ENCODE measurements around the gene TSPEAR.
"Not testable (repeated sequence)": the region's sequence is repeated elsewhere in the genome, so short reads cannot be mapped to it uniquely, and the experiment has no call there.

Gene TSPEAR

DNA sequence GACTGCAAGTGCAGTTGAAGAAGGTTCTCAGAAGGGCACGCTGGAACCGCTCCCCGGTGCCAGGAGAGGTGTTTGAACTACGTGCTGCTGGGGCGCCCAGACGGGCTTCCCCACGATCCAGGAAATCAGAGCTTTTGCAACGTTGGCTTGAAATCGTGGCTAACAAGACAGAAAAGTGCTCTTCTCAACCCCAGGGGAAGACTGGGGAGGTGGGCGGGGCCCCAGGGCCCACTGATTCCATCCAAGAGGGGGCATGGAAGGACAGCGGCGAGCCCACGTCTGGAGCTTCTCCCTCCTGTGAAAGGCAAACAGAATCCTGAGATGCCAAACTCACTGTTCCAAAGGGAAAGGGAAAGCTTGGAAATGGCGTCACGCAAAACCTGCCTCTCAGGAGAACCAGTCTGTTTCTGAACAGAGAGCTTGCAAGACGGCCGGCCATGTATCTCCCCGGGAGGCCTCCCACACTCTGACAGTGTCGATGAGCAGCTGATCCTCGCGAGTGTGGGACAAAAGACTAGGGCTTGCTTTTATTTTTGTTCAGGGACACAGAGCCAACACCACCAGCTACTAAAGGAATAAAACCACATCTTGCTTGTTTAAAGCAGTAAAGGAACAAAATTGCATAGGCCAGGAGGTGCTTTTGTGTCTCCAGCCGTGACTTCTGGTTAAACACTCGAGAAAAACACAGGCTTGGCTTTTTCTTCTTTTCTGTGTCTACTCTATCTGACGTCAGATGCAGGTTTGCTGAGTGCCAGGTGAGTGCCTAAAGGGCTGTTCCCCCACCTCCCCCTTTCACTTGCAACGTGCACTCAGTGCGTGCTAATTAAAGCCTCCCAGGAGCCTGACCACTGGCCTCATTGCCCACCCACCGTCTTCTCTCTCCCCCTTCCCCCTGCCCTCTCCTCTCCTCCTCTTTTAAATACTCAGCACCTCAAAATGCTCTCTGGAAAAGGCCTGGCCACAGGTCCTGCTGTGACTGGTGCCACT lies 214.5 kb downstream of the TSPEAR start:
- no peak for DNase-seq

DNA sequence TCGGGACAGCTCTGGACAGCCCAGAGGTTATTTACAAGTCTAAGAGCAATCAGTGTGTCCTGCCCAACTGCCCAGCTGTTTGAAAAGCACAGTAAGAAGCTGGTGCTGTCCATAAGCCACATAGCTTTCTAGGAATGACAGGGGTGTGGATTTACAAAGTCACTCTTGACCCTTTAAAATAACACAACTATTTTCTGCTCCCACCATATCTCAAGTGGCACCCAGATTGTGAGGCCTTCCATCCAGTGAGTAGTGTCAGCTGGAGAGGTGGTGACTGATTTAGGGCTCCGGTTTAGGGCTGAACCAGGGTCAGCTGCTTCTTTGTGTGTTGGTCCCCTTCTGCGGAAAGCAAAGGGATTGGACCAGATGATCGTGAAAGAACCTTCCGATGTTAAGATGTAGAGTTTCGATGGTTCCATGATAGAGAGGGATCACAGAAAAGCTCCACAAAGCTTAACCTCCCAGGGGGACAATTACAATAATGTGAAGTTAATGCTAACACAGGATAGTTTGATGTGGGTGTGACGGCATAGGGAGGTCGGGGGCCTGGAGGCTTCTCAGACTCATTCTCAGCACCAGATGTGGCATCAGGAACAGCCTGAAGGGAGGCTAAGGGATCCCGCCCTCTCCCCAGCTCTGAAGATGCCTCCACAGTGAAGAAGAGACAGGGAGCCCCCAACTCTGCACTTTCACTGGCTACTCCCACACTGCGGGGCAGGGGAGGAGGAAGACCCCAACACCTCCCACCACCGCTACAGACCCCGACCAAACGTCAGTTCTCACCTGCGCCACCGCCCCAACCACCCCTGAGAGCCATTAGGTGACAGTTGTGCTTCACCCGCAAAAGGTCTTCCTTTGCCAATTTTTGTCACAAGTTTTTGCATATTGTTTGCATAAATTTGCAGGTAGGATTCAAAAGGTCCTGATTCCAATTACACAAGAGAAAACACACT lies 215.5 kb downstream of the TSPEAR start:
- no peak for DNase-seq

DNA sequence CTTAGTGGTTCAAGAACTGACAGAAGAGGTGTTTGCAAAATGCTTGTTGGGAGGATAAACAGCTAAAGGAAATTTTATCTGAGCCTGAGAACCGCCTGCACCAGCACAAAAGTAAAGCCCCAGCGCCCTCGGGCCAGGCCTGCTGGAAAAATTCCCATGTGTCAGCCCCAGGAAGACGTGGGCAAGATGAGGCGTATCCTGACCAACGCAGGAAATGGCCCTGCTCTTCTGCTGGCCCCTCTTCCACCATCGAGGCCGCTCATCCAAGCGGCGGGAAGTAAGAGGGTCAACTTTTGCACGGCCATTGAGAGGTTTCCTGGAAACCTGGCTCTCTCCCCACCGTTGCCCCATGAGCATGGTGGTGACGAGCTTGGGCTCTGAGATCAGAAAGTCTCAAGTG lies 216.4 kb downstream of the TSPEAR start:
- no peak for DNase-seq

DNA sequence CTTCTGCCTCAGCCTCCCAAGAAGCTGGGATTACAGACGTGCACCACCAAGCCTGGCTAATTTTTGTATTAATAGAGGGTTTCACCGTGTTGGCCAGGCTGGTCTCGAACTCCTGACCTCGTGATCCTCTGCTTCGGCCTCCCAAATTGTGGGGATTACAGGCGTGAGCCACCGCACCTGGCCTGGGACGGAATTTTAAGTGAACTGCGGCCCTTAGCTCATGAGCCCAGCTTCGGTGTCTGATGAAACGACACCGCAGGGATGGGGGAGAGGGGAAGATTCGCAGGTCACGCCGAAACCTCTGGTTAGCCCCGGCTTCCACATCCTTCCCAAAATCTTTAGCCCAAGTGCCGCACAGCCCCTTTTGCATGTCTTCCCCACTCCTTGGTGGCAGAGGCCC lies 217.0 kb downstream of the TSPEAR start:
- DNase-seq = no peak

DNA sequence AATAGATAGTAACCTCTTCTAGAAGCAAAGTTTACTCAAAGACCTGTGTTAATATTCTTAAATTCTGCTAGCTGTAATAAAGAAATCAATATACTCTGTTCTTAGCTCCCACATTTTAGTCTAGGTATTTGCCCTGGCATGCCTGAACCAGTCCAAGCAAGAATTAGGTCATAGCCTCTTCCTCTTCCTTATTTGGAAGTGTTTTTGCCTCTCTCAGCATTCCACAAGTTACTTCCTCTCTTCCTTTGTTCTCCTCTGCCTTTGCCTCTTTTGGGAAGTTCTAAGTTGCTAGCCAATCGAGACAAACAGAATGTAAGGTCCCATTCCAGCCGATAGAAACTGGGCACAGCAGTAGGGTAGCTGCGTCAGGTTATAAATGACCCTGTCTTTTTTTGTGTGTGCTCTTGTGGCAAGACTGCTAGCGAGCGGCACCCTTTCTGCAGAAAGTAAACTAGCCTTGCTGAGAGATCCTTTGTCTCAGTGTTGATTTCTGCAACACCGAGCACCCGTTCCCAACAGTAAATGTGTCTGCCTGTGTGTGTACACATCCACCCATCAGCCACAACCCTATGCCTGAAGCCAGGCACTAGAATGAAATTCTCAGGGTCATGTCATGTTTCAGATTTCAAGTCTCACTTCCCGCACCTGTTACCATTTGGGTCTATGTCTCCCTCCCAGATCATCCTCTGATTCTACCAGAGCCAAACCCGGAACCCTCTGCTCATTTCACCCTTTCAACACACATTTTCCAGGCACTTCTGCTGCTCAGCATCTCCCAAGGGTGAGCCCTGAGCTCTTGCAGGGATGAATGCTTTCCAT lies 218.6 kb downstream of the TSPEAR start:
- DNase-seq = no peak

DNA sequence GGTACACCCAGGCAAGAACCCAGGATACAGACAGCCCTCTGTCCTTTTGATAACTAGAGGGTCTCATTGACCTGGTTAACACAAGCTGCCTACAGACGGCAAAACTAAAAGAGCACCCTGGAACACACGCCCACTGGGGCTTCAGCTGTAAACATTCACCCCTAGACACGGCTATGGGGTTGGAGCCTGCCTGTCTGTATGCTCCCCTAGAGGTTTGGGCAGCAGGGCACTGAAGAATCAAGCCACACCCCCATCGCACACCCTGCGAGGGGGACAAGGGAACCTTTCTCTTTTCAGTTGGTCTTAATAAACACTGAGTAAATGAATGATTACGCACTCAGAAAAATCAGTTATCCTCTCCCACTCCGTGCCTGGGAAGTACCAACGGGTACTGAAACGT lies 220.6 kb downstream of the TSPEAR start:
- DNase-seq = no peak

DNA sequence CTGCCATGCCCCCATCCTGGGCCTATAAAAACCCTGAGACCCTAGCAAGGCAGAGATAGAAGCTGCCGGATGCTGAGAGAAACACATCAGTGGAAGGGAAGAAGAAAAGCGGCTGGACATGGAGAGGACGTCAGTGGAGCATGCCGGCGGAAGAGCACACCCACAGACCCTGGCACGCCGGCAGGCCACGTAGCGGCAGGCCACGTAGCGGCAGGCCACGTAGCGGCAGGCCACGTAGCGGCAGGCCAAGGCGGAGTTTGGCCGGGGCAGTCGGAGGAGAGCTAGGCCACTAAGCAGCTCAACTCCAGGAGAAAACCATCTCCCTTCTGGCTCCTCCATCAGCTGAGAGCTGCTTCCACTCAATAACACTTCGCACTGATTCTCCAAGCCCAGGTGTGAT lies 221.0 kb downstream of the TSPEAR start:
- DNase-seq = no peak

DNA sequence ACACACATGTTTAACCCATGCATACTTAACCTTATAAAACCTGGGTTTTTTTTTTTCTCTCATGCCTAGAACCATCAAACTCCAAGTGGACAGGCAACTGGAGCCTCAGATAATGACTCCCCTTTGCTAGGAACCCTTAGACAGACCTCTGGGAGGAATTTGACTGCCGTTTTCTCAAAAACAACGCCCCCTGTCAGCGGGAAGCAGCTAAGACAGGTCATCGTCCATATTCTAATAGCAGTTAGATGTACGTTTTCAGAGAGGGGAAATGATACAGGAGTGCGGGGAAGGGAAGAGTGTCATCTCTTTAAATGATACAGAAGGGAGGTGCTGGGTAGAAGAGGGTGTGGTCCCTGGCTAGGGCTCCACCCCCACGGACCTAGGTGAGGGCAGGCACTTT lies 221.4 kb downstream of the TSPEAR start:
- no peak for DNase-seq

DNA sequence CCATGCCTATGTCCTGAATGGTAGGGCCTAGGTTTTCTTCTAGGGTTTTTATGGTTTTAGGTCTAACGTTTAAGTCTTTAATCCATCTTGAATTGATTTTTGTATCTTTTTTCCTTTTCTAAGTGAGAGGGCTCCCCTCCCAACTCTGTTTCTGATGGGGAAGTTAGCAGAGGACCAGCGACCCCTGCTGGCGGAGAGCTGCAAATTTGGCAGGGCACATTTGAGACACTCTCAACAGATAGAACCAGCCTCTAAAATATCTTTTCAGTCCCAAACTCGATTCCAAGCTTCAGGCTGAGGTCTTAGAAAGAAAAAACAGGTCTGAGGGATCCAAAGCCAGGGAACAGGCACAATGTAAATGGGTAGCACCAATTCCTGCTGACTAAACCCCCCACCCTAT lies 223.5 kb downstream of the TSPEAR start:
- no peak for DNase-seq

DNA sequence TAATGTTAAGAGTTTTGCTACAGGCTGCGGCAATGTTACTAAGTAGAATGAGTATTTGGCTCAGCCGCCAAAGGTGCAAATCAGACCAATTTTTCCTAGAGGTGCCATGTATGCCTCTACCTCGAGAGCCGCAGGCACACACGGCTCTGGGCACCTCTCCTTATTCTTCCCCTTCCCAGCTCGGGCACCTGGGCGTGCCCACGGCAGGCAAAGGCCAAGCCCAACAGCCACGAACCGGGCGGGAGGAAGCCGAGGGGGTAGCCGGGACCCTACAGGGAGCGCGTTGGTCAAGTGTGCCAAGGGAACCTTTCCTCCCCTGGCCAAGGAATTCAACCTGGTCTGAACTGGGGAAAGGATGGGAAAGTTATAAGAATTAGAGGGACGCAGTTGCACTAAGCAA lies 225.1 kb downstream of the TSPEAR start:
- DNase-seq = no peak

DNA sequence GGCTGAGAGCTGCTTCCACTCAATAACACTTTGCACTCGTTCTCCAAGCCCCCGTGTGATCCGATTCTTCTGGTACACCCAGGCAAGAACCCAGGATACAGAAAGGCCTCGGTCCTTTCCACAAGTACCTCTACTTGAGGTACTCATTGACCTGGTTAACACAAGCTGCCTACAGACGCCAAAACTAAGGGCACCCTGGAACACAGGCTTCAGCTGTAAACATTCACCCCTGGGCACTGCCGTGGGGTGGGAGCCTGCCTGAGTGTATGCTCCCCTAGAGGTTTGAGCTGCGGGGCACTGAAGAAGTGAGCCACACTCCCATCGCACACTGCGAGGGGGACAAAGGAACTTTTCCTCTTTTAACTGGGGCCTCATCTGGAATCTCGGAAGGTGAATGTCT lies 225.6 kb downstream of the TSPEAR start:
- no peak for DNase-seq

DNA sequence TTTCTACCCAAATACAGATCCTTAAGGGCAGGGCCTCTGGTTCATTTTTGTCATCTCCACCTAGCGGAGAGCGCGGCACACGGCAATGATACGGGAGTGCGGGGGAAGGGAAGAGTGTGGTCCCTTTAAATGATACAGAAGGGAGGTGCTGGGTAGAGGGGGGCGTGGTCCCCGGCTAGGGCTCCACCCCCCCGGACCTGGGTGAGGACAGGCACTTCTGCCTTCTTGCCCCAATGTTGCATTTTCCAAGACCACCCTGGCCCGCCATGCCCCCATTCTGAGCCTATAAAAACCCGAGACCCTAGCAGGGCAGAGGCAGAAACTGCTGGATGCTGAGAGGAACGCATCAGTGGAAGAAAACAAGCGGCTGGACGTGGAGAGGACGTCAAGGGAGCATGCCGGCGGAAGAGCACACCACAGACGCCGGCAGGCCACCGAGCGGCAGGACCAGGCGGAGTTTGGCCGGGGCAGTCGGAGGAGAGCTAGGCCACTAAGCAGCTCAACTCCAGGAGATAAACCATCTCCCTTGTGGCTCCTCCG lies 226.0 kb downstream of the TSPEAR start:
- DNase-seq = no peak

DNA sequence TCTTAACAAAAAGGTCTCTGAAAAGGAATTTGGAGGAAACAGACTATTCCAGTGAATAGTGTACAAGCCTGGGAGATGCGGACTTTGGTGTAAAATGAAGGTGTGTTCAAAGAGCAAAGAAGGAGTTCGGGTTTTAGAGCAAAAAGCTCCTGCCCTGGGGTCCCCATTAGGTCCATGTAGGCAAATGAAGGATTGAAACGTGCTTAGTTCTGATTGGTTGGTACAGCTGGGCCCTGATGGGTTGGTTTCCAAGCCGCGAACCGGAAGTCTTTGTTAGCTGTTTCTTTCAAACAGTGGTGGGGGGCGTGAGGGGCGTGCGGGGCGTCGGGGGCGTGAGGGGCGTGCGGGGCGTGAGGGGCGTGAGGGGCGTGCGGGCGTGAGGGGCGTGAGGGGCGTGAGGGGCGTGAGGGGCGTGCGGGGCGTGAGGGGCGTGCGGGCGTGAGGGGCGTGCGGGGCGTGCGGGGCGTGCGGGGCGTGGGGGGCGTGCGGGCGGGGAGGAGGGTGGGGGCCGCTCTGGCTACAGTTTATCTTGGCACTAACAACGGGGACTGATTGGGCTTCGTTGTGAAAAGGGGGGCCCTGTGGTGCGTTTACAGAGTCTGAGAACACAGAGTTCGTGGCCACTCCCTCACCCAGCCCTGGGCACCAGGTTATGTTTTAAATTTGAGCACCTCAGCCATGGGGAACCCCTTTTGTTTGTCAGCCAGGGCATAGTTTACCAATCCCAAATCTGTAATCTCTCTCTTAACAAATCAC lies 226.7 kb downstream of the TSPEAR start:
- no peak for DNase-seq

DNA sequence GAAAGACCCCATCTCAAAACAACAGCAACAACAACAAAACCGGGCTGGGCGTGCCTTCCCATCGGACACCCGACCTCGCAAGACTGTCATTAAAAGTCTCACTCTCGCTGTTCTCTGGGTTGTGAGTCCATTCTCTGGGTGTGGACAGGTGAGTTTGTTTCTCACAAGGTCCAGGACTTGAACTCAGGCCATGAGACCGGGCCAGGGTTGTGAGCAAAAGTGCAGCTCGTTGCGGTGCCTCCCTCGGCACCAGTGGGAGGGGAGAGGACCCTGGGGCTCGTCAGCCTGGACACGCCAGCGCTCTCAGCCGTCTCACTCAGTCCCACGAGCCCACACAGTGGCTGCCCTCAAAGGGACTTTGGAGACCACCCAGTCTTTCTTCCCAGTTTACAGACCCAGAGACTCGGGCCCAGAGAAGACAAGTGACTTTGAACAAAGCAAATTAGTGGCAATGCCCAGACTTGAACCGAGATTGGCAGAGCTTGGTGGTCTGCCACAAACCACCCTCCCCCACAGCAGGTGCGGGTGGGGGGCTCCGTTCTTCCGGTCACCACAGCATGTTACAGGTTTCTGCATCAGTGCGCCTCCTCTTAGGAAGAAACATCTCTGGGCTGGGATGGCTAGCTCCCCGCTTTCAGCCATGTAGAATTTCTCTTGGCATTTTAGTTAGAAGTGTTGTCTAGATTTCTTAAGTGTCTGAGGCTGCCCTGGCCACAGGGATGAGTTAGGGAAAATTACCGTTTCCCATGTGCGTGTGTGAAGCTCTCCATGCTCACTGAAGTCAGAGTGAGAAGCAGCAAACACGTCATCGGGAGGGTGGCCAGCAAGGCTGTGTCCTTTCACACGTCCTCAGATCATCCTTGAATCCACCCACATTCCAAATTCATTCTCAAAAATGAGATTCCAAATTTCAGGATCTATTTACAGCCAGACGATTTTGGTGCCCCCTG lies 227.8 kb downstream of the TSPEAR start:
- no peak for DNase-seq

DNA sequence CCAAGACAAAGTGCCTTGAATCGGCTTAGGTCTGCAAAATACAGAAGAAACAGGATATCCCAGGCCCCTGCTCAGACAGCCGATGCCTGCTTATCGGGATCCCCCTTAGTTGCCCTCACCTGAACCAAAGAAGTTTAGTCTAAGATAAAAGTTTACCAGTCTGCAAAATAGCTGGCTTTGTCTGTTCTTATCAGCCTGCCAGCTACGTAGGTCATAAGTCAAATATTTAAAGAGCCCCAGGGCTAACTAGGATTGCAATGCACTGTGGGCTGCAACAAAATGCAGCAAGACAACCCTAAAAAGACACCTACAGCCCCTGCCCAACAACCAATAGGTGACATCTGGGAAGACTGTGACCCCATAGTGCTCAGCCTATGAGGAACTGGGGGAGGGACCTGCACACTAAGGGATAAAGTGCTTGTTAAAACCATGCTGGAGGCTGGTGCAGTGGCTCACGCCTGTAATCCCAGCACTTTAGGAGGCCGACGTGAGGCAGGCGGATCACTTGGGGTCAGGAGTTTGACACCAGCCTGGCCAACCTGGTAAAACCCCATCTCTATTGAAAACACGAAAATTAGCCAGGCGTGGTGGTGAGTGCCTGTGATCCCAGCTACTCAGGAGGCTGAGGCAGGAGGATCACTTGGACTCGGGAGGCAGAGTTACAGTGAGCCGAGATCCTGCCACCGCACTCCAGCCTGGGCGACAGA lies 228.6 kb downstream of the TSPEAR start:
- DNase-seq = no peak

DNA sequence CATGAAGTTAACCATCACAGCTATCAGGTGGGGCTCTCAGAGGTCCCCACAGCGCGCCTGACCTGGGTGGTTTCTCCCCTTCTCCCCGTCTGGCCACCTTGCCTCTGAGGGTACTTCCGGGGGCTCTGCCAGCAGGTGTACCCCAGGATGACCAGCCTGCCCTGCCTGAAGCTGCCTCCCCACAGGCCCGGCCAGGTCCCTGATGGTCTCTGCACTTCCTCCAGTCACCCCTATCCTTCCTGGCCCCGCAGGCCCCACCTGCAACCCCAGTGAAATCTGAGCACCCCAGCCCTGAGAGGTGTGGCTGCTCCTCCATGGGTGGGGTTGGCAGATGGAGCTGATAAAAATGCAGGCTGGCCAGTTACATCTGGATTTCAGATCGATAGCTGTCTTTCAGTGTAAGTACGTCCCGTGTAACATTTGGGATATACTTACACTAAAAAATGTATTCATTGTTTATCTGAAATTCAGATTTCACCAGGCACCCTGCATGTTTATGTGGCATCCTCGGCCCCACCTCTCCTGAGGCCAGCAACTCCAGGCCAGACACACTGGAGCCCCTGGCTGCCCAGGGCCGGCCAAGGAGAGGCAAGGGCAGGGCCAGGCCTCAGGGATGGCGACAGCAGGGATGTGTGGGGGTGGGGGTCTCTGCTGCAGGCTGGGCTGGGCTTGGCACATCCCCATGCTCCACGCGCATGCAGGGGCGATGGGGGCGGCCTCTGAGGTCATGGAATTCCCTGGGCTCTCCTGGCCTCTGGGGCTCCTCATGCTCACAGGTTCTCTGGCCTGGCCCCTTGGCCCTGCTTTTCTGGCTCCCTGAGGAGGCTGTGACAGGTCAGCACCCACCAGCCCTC lies 230.9 kb downstream of the TSPEAR start:
- no peak for DNase-seq

DNA sequence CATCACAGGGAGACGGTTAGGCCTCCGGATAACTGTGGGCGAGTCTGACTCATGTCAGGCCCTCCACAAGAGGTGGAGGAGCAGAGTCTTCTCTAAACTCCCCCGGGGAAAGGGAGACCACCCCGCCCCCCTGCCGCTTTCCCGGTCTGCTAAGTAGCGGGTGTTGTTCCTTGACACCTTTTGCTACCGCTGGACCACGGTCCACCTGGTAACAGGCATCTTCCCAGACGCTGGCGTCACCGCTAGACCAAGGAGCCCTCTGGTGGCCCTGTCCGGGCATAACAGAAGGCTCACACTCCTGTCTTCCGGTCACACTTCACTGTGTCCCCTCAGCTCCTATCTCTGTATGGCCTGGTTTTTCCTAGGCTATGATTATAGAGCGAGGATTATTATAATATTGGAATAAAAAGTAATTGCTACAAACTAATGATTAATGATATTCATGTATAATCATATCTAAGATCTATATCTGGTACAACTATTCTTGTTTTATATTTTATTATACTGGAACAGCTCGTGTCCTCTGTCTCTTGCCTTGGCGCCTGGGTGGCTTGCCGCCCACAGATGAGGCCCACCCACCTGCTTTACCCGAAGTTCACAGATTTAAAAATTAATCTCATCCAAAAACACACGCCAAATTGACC lies 231.7 kb downstream of the TSPEAR start:
- DNase-seq = not testable (repeated sequence)

DNA sequence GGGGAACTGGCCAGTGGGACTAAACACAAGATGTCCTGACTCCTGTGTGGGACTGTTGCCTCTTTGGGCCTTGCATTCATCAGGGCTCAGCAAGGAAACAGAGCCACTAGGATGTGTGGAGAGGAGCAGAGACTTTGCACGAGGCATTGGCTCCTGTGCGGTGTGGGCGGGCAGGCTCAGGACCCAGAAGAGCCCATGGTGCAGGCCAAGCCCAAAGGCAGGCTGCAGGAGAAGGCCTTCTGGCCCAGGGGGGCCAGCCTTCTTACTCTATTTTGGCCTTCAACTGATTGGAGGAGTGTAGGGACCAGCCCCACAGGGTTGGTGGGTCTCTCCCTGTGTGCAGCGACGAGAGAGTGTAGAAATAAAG lies 232.6 kb downstream of the TSPEAR start:
- DNase-seq = no peak
